ENCODE data around the gene KLF6. TPM values are rescaled to one million over a fixed set of nuclear protein-coding genes. Genes with fewer than 3 reads are reported as not detected.

Gene KLF6
- total RNA-seq, 1 experiment from 2014 or later: 70.1 TPM

- Histone ChIP-seq H3K27me3 (replicated peaks; ENCODE audit: insufficient read depth, low read depth, low read length, poor library complexity) (no peaks in the 10 kb centered on the region), H3K9me3 (ENCODE audit: low read depth, low read length, poor library complexity, severe bottlenecking) (no peaks in the 10 kb centered on the region), H3K27ac (ENCODE audit: low read depth, low read length, poor library complexity, severe bottlenecking) (peak overlapping the region; percentile 98), H3K4me3 (ENCODE audit: low read depth, low read length, poor library complexity, severe bottlenecking) (peak overlapping the region; percentile 97), H3K36me3 (ENCODE audit: insufficient read depth, low read length, poor library complexity, severe bottlenecking) (peaks cover 55% of the 10 kb centered on the region), H3K4me1 (ENCODE audit: insufficient read depth, low read length, poor library complexity, severe bottlenecking) (peaks cover 54% of the 10 kb centered on the region)
- intact Hi-C loops (cut with micrococcal nuclease; ENCODE audit: unreplicated experiment): loop anchor here (5.0 to 10.0 kb wide), 4 partner anchors 110 to 990 kb away; no protein-coding TSS in a partner anchor
- no peak for TF ChIP-seq CTCF (conservative IDR thresholded peaks at IDR 0.05; ENCODE audit: low read depth, low read length)
- TF ChIP-seq EZH2 (IDR thresholded peaks at IDR 0.05; ENCODE audit: borderline replicate concordance, low read depth, low read length, poor library complexity, severe bottlenecking): no peak
- no peak for DNase-seq (ENCODE audit: low spot score)
- ChIA-PET CTCF (no interaction called here), POLR2A (ENCODE audit: low non-redundant PET) (no interaction called here)
- BruUV-seq (replicated peaks): no TSS peak
Observed at GRCh38 chr10:3782146-3782450, 2.9 kb downstream of the KLF6 start.

DNA sequence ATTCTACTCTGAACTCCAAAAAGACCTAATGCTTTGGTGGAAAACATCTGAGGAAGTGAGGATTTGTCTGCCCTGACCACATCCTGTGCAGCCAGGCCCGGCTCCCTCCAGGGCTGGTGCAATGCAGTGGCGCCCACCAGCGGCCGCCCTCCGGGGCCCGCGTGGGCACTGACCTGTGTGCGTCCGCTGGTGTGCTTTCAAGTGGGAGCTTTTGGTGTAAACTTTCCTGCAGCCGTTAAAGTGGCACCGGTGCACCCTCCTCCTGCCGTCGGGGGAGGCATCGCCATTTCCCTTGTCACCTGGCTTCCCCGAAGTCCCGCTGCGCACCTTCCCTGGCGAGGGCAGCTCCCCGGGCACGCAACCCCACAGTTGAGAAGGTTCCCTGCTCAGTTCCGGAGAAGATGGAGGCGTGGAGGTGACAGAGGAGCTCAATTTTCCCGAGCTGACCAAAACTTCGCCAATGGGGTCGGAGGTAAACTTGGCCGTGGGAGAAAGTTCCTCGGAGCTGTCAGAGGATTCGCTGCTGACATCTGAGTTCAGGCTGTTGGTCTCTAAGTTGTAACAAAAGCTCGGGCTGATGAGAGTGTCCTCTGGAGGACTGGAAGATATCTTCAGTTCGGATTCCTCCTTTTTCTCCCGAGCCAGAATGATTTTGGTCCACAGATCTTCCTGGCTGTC is 3.4 kb downstream of the KLF6 start:
- DNase-seq (ENCODE audit: low spot score): no peak
- H3K27ac ChIP-seq (ENCODE audit: low read depth, low read length, poor library complexity, severe bottlenecking): peak overlapping the region; percentile 33
- BruUV-seq (replicated peaks): no TSS peak
- TF ChIP-seq EZH2 (IDR thresholded peaks at IDR 0.05; ENCODE audit: borderline replicate concordance, low read depth, low read length, poor library complexity, severe bottlenecking): no peak
- peak; percentile 46 for TF ChIP-seq CTCF (conservative IDR thresholded peaks at IDR 0.05; ENCODE audit: low read depth, low read length)
- POLR2A ChIA-PET (ENCODE audit: low non-redundant PET): no interaction called here
- no peaks in the 10 kb centered on the region for H3K27me3 ChIP-seq (replicated peaks; ENCODE audit: insufficient read depth, low read depth, low read length, poor library complexity)
- H3K4me3 ChIP-seq (ENCODE audit: low read depth, low read length, poor library complexity, severe bottlenecking): peak overlapping the region; percentile 97
- H3K36me3 ChIP-seq (ENCODE audit: insufficient read depth, low read length, poor library complexity, severe bottlenecking): peaks cover 60% of the 10 kb centered on the region
- H3K4me1 ChIP-seq (ENCODE audit: insufficient read depth, low read length, poor library complexity, severe bottlenecking): peaks cover 58% of the 10 kb centered on the region
- intact Hi-C loops (cut with micrococcal nuclease; ENCODE audit: unreplicated experiment): loop anchor here (5.0 to 10.0 kb wide), 4 partner anchors 109 to 991 kb away; no protein-coding TSS in a partner anchor
- CTCF ChIA-PET: no interaction called here
- no peaks in the 10 kb centered on the region for H3K9me3 ChIP-seq (ENCODE audit: low read depth, low read length, poor library complexity, severe bottlenecking)

DNA sequence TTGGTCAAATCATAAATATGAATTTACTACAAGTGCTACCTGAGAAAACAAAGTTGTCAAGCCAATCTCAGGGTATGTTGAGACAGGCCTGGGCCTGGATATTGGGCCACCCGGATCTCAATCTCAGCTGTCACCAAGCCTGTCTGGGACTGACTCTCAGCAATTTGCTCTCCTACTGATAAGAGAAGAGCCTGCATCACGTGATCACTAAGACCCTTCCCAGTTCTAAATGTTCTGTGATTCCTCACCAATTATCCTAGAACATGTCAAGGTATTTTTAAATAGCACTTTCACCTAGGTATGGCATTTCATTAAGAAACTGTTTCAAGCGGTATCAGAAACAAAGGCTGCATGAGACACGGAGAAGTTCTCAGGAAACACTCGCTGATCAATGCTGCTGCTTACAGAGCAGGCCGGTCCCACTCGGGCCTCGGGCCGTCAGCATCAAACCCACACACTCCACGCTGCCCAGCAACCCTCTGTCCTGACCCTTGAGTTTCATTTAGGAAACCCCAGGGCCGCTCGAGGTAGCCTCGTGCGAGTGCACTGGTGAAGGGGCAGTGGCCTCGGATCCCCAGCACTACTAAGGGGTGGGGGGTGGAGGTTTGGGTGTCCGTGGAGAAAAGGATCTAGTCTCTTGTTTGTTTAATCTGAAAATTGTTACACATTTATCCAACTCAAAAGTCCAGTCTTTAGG is 4.1 kb downstream of the KLF6 start:
- DNase-seq (ENCODE audit: low spot score): no peak
- Histone ChIP-seq H3K9me3 (ENCODE audit: low read depth, low read length, poor library complexity, severe bottlenecking) (no peaks in the 10 kb centered on the region), H3K4me1 (ENCODE audit: insufficient read depth, low read length, poor library complexity, severe bottlenecking) (peaks cover 58% of the 10 kb centered on the region), H3K27me3 (replicated peaks; ENCODE audit: insufficient read depth, low read depth, low read length, poor library complexity) (no peaks in the 10 kb centered on the region), H3K36me3 (ENCODE audit: insufficient read depth, low read length, poor library complexity, severe bottlenecking) (peaks cover 66% of the 10 kb centered on the region), H3K27ac (ENCODE audit: low read depth, low read length, poor library complexity, severe bottlenecking) (no peak overlapping the region), H3K4me3 (ENCODE audit: low read depth, low read length, poor library complexity, severe bottlenecking) (peak overlapping the region; percentile 97)
- BruUV-seq (replicated peaks): no TSS peak
- TF ChIP-seq EZH2 (IDR thresholded peaks at IDR 0.05; ENCODE audit: borderline replicate concordance, low read depth, low read length, poor library complexity, severe bottlenecking): no peak
- no peak for TF ChIP-seq CTCF (conservative IDR thresholded peaks at IDR 0.05; ENCODE audit: low read depth, low read length)
- POLR2A ChIA-PET (ENCODE audit: low non-redundant PET): no interaction called here
- intact Hi-C loops (cut with micrococcal nuclease; ENCODE audit: unreplicated experiment): loop anchor here (5.0 to 10.0 kb wide), 4 partner anchors 109 to 991 kb away; no protein-coding TSS in a partner anchor
- CTCF ChIA-PET: no interaction called here

Measured in A673 (cell line).